ENCODE data around the gene RAB9A.

GRCh38 chrX:13676885-13677284, 12.0 kb upstream of the RAB9A start:
- TF ChIP-seq POLR2AphosphoS5 (IDR thresholded peaks at IDR 0.05) = no peak
- no peak for TF ChIP-seq CTCF (IDR thresholded peaks at IDR 0.05)
- TF ChIP-seq POLR2A (IDR thresholded peaks at IDR 0.05) = no peak

Measured in sigmoid colon (tissue), 4 donors.